HL-60 (cell line): ENCODE data around the gene DOK7.

Source experiments
- DNase-seq, 2 experiments: peaks; one replicate each; pipeline ENCODE4 v3.0.0-alpha.2; 2010 to 2020; ENCODE audit warnings: low read depth in 1 of 2, low spot score in 1 of 2
- H3K27ac ChIP-seq: fragments of 250-450 bp; sonication (Bioruptor Pico); replicated peaks from 2 replicates; pipeline ENCODE4 v1.5.1; 2020; ENCODE audit warnings: mild to moderate bottlenecking, moderate library complexity
- H3K27me3 ChIP-seq: fragments of 250-450 bp; sonication (Bioruptor Pico); 2 replicates; pipeline ENCODE4 v1.5.1; 2021; ENCODE audit warnings: mild to moderate bottlenecking, moderate library complexity; ENCODE audit not compliant: insufficient read depth, poor library complexity, severe bottlenecking
- H3K4me3 ChIP-seq: replicated peaks from 2 replicates; pipeline ENCODE4 v1.5.1; 2011; ENCODE audit warnings: mild to moderate bottlenecking, control low read depth, low read length; ENCODE audit not compliant: insufficient read depth
- GABPA ChIP-seq: IDR thresholded peaks from 2 replicates; pipeline ENCODE4 v1.6.1; 2012; ENCODE audit warnings: low read depth
- POLR2AphosphoS5 ChIP-seq: IDR thresholded peaks from 2 replicates; pipeline ENCODE4 v1.6.1; 2012; ENCODE audit warnings: low read depth
- SPI1 ChIP-seq: IDR thresholded peaks from 2 replicates; pipeline ENCODE4 v1.6.1; 2012; ENCODE audit warnings: low read depth, mild to moderate bottlenecking, borderline replicate concordance
- TF ChIP-seq, protein P1 (sequence below): IDR thresholded peaks from one replicate; pipeline ENCODE4 v1.5.1; 2011; ENCODE audit warnings: low read length, control low read depth, inconsistent platforms; ENCODE audit not compliant: insufficient read depth
- TF ChIP-seq, protein P2 (sequence below): IDR thresholded peaks from 2 replicates; pipeline ENCODE4 v1.6.1; 2012; ENCODE audit warnings: low read depth; ENCODE audit not compliant: insufficient replicate concordance

Gene DOK7

DNA sequence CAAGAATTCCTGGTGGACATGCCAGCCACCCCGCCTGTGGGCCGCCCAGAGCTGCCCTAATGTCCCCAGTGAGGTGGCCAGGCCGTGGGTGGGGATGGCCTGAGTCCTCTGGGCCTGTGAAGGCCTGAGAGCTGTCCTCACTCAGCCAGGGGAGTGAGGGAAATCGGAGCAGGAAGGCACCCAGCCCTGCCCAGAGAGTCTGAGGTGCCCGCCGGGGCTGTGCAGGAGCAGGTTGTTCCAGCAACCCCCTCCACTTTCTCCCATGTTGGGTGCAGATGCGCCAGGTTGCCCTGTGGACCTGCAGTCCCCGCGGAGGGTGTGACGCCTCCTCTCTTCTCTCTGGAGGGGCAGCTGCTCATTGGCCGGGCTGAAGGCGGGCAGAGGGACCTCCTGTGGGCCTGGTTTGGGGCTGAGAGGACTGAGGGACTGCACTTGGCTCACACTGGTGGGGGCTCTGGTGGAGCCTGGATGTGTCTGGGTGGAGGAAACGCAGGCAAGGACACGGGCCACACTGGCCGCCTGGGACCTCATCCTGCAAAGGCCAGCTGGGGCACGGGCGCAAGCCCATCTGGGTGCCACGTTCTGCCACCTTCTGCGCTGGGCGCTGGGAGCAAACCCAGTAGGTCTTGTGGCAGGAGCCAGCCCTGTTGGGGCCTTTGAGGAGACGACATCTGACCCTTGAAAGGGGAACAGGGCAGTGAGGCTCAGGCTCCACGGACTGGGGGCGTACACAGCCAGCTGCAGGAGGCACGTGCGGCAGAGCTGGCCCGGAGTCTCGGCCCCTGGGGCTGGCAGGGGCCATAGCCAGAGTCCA lies 14.0 kb downstream of the DOK7 start:
- DNase-seq, result no peak
- Histone ChIP-seq H3K27me3 (peaks cover 8% of the 10 kb centered on the region), H3K27ac (no peak overlapping the region), H3K4me3 (no peak overlapping the region)
- TF ChIP-seq SPI1 (no peak), GABPA (no peak), POLR2AphosphoS5 (no peak)
- TF ChIP-seq, protein P1, sequence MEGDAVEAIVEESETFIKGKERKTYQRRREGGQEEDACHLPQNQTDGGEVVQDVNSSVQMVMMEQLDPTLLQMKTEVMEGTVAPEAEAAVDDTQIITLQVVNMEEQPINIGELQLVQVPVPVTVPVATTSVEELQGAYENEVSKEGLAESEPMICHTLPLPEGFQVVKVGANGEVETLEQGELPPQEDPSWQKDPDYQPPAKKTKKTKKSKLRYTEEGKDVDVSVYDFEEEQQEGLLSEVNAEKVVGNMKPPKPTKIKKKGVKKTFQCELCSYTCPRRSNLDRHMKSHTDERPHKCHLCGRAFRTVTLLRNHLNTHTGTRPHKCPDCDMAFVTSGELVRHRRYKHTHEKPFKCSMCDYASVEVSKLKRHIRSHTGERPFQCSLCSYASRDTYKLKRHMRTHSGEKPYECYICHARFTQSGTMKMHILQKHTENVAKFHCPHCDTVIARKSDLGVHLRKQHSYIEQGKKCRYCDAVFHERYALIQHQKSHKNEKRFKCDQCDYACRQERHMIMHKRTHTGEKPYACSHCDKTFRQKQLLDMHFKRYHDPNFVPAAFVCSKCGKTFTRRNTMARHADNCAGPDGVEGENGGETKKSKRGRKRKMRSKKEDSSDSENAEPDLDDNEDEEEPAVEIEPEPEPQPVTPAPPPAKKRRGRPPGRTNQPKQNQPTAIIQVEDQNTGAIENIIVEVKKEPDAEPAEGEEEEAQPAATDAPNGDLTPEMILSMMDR, result no peak
- TF ChIP-seq, protein P2, sequence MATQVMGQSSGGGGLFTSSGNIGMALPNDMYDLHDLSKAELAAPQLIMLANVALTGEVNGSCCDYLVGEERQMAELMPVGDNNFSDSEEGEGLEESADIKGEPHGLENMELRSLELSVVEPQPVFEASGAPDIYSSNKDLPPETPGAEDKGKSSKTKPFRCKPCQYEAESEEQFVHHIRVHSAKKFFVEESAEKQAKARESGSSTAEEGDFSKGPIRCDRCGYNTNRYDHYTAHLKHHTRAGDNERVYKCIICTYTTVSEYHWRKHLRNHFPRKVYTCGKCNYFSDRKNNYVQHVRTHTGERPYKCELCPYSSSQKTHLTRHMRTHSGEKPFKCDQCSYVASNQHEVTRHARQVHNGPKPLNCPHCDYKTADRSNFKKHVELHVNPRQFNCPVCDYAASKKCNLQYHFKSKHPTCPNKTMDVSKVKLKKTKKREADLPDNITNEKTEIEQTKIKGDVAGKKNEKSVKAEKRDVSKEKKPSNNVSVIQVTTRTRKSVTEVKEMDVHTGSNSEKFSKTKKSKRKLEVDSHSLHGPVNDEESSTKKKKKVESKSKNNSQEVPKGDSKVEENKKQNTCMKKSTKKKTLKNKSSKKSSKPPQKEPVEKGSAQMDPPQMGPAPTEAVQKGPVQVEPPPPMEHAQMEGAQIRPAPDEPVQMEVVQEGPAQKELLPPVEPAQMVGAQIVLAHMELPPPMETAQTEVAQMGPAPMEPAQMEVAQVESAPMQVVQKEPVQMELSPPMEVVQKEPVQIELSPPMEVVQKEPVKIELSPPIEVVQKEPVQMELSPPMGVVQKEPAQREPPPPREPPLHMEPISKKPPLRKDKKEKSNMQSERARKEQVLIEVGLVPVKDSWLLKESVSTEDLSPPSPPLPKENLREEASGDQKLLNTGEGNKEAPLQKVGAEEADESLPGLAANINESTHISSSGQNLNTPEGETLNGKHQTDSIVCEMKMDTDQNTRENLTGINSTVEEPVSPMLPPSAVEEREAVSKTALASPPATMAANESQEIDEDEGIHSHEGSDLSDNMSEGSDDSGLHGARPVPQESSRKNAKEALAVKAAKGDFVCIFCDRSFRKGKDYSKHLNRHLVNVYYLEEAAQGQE, result no peak

GRCh38 chr4:3477750-3478430 lies 14.8 kb downstream of the DOK7 start:
- Histone ChIP-seq H3K27me3 (peaks cover 9% of the 10 kb centered on the region), H3K27ac (no peak overlapping the region), H3K4me3 (no peak overlapping the region)
- no peak for DNase-seq
- TF ChIP-seq, protein P1, result no peak
- no peak for TF ChIP-seq GABPA
- TF ChIP-seq, protein P2, result no peak
- no peak for TF ChIP-seq SPI1
- TF ChIP-seq POLR2AphosphoS5, result no peak

GRCh38 chr4:3478446-3479357 lies 15.6 kb downstream of the DOK7 start:
- DNase-seq, result no peak
- TF ChIP-seq GABPA (no peak), POLR2AphosphoS5 (no peak), SPI1 (no peak)
- TF ChIP-seq, protein P2, result no peak
- TF ChIP-seq, protein P1, result no peak
- no peak overlapping the region for H3K4me3 ChIP-seq
- H3K27ac ChIP-seq, result no peak overlapping the region
- peaks cover 14% of the 10 kb centered on the region for H3K27me3 ChIP-seq
